HL-60 (cell line): Measurements from ENCODE around the gene XRCC5.

Source experiments
- CTCF ChIP-seq: IDR thresholded peaks from one replicate; pipeline ENCODE4 v1.5.1; 2011; ENCODE audit warnings: low read length, control low read depth, inconsistent platforms; ENCODE audit not compliant: insufficient read depth
- GABPA ChIP-seq: IDR thresholded peaks from 2 replicates; pipeline ENCODE4 v1.6.1; 2012; ENCODE audit warnings: low read depth
- POLR2AphosphoS5 ChIP-seq: IDR thresholded peaks from 2 replicates; pipeline ENCODE4 v1.6.1; 2012; ENCODE audit warnings: low read depth
- REST ChIP-seq: IDR thresholded peaks from 2 replicates; pipeline ENCODE4 v1.6.1; 2012; ENCODE audit warnings: low read depth; ENCODE audit not compliant: insufficient replicate concordance
- SPI1 ChIP-seq: IDR thresholded peaks from 2 replicates; pipeline ENCODE4 v1.6.1; 2012; ENCODE audit warnings: low read depth, mild to moderate bottlenecking, borderline replicate concordance

GRCh38 chr2:216082117-216082711 is 26.9 kb upstream of the XRCC5 start:
- TF ChIP-seq REST, result no peak
- no peak for TF ChIP-seq CTCF
- no peak for TF ChIP-seq GABPA
- no peak for TF ChIP-seq POLR2AphosphoS5
- no peak for TF ChIP-seq SPI1
